Skin epidermis (tissue), 12 donors: Measurements from ENCODE around the gene MACF1.
A peak's percentile ranks its signal among the peaks of the same experiment; 100 is the strongest.

ENCODE experiments used
- H3K27ac ChIP-seq, 21 experiments: fragments of 200-600 bp; sonication (generic) in 11 of 21; one replicate each; pipeline ENCODE4 v1.5.0; 2020; ENCODE audit warnings: mild to moderate bottlenecking in 3 of 21, inconsistent platforms in 2 of 21, moderate library complexity in 2 of 21
- H3K4me3 ChIP-seq, 7 experiments: fragments of 200-600 bp; sonication (generic) in 2 of 7; one replicate each; pipeline ENCODE4 v1.5.0; 2020; ENCODE audit warnings: inconsistent platforms in 2 of 7, mild to moderate bottlenecking in 2 of 7, moderate library complexity in 1 of 7

MACF1 gene

GRCh38 chr1:39404876-39405275 lies 200.4 kb downstream of the MACF1 start:
- H3K4me3 ChIP-seq = no peak overlapping the region
- peak overlapping the region in 3 of 21 experiments; percentile 4 to 29 (median 10) for H3K27ac ChIP-seq

DNA sequence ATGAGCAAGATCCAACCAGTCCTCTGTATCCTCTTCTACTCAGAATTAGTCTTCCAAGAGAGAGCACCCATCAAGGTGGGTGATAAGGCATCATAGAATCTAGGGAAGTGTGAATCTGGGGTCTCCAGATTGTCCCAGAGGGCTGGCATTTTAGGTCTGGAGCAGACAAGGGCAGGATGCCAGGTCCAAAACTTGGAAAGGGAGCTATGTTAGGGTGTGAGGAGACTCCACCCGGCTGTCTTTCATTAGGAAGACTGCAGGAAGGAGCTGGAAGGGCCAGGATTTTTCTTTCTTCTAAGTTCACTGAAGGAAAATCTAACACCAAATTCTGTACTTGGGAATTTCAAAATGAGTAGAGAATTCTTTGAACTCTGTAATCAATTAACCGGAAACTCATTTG lies 200.9 kb downstream of the MACF1 start:
- no peak overlapping the region for H3K4me3 ChIP-seq
- H3K27ac ChIP-seq = peak overlapping the region in 6 of 21 experiments; percentile 4 to 60 (median 28)

GRCh38 chr1:39406533-39407450 lies 202.3 kb downstream of the MACF1 start:
- peak overlapping the region in 11 of 21 experiments; percentile 2 to 93 (median 32) for H3K27ac ChIP-seq
- no peak overlapping the region for H3K4me3 ChIP-seq

GRCh38 chr1:39407510-39407895 lies 203.0 kb downstream of the MACF1 start:
- no peak overlapping the region for H3K4me3 ChIP-seq

DNA sequence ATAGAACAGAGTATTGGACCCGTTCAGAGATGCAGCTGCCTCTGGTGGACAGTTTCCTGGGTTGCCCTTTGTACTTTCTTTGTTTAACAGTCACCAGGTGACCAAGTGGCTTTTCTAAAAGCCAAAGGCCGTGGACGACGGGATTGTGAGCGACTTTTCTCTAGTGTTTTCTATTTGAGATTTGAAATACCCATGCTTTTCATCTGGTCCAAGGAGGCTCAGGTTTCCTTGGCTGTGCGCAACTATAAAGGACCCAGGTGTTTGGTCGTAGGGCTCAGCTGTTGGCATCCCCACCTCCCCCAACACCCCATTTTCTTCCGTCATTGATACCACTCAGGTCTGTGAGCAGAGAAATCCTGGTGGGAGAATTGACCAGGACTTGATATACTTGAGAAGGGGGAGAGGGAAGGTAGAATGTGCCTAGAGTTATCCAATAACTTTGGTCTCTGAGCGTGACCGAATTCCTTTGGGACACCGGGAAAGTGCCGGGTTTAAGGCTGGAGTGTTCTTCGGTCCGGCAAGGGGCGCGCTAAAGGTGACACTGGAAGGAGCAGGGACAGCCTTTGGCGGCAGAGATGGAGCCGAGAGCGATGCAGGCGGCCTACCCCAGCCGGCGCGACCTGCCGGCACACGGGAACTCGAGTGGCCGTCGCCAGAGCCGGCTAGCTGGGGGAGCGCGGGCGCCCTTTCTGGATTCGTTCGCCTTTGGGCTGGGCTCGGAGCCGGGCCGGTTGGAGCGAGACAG lies 203.6 kb downstream of the MACF1 start:
- Histone ChIP-seq H3K4me3 (peak overlapping the region; percentile 54 to 76 (median 66)), H3K27ac (peak overlapping the region in 20 of 21 experiments; percentile 60 to 93 (median 83))

More at GRCh38 chr1:39407510-39407895, 203.0 kb downstream of the MACF1 start:
- peak overlapping the region in 12 of 21 experiments; percentile 2 to 93 (median 84) for H3K27ac ChIP-seq

- Histone ChIP-seq H3K27ac (peak overlapping the region in 20 of 21 experiments; percentile 71 to 93 (median 84)), H3K4me3 (peak overlapping the region; percentile 54 to 76 (median 66))
Observed at GRCh38 chr1:39408641-39409054, 204.2 kb downstream of the MACF1 start.

- Histone ChIP-seq H3K27ac (peak overlapping the region in 20 of 21 experiments; percentile 17 to 93 (median 84)), H3K4me3 (peak overlapping the region; percentile 54 to 76 (median 66))
Observed at GRCh38 chr1:39409055-39409816, 204.7 kb downstream of the MACF1 start.

GRCh38 chr1:39410915-39411436 lies 206.5 kb downstream of the MACF1 start:
- H3K27ac ChIP-seq = peak overlapping the region in 3 of 21 experiments; percentile 2 to 39 (median 14)
- H3K4me3 ChIP-seq = peak overlapping the region in 1 of 7 experiments; percentile 5

- peak overlapping the region in 1 of 7 experiments; percentile 5 for H3K4me3 ChIP-seq
- peak overlapping the region in 3 of 21 experiments; percentile 2 to 39 (median 14) for H3K27ac ChIP-seq
Observed at GRCh38 chr1:39411526-39412478, 207.3 kb downstream of the MACF1 start.

DNA sequence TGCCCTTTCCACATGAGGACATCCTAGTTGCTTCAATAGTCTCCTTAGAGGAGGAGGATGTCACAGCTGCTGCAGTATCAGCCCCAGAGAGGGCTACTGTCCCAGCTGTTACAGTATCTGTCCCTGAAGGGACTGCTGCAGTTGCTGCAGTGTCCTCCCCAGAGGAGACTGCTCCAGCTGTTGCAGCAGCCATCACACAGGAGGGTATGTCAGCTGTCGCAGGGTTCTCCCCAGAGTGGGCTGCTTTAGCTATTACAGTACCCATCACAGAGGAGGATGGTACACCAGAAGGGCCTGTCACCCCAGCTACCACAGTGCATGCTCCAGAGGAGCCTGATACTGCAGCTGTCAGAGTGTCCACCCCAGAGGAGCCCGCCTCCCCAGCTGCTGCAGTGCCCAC lies 208.4 kb downstream of the MACF1 start:
- Histone ChIP-seq H3K4me3 (no peak overlapping the region), H3K27ac (no peak overlapping the region)

- Histone ChIP-seq H3K27ac (no peak overlapping the region), H3K4me3 (no peak overlapping the region)
Observed at GRCh38 chr1:39413902-39414528, 209.5 kb downstream of the MACF1 start.

DNA sequence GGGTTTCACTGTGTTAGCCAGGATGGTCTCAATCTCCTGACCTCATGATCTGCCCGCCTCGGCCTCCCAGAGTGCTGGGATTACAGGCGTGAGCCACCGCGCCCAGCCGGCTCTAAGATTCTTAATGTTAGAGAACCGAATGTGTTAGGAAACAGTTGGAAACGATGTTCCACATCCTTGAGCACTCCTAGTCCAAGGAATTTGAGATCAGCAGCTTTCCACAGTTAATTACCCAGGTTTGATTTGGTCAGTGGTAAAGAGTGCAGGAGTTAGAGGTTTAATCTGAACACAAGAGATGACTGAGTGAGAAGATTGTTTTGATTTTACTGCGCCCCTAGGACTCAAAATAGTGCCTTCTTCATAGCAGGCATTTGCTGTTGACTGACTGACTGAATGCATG lies 211.1 kb downstream of the MACF1 start:
- H3K4me3 ChIP-seq = no peak overlapping the region

GRCh38 chr1:39416609-39417008 lies 212.1 kb downstream of the MACF1 start:
- no peak overlapping the region for H3K4me3 ChIP-seq
- no peak overlapping the region for H3K27ac ChIP-seq

More for the DNA sequence above, 211.1 kb downstream of the MACF1 start:
- H3K27ac ChIP-seq = no peak overlapping the region

DNA sequence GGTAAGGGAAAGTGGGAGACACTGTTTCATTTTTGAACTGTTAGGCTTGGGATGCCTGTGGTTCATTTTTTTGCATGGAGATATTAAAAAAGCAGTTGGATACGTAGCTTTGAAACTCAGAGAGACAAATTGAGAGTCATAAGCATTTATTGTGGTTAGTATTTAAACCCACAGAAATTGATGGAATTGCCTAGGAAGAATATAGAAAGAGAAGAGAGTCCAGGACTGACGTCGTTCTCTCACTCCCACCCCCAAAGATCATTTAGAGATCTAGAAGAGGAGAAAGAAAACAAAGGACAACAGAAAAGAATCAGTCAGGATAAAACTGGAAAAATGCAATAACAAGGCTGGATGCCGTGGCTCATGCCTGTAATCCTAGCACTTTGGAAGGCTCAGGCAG lies 213.7 kb downstream of the MACF1 start:
- H3K4me3 ChIP-seq = no peak overlapping the region
- H3K27ac ChIP-seq = no peak overlapping the region

GRCh38 chr1:39420493-39420892 lies 216.0 kb downstream of the MACF1 start:
- Histone ChIP-seq H3K4me3 (no peak overlapping the region), H3K27ac (no peak overlapping the region)

DNA sequence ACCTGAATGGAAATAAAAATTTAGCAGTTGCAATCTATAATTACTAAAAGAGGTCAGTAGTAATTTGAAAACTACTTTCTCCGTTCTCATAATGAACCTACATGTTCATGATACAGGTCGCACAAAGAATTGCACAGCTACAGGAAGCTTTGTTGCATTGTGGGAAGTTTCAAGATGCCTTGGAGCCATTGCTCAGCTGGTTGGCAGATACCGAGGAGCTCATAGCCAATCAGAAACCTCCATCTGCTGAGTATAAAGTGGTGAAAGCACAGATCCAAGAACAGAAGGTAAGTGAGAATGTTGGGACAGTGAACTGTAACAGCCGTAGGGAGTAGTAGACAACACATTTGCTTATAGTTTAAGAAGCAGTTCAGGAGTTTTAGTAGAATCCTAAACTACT lies 218.1 kb downstream of the MACF1 start:
- no peak overlapping the region for H3K27ac ChIP-seq

GRCh38 chr1:39425151-39425550 lies 220.7 kb downstream of the MACF1 start:
- H3K27ac ChIP-seq = no peak overlapping the region
- no peak overlapping the region for H3K4me3 ChIP-seq

More for the DNA sequence above, 218.1 kb downstream of the MACF1 start:
- no peak overlapping the region for H3K4me3 ChIP-seq

DNA sequence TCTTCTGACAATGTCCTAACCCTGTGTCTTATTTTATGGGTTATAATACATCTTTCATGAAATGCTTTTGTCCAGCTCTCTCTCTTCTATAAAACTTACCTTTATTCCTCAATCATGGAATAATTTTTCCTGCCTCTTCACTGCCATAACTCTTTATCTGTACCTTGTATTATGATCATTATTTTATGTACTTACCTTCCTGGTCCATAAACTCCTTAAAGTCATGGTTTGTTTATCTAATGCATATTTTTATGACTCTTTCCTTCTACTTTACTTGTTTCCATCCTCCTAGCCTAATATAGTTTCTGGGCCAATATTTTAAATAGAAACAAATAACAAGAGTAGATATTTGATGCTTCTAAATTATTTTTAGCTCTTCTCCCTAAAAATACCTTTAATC lies 221.1 kb downstream of the MACF1 start:
- Histone ChIP-seq H3K4me3 (no peak overlapping the region), H3K27ac (no peak overlapping the region)
